Measurements from ENCODE around the gene PRDM8.

GRCh38 chr4:80235451-80235850 lies 38.1 kb downstream of the PRDM8 start:
- TF ChIP-seq, protein P1, sequence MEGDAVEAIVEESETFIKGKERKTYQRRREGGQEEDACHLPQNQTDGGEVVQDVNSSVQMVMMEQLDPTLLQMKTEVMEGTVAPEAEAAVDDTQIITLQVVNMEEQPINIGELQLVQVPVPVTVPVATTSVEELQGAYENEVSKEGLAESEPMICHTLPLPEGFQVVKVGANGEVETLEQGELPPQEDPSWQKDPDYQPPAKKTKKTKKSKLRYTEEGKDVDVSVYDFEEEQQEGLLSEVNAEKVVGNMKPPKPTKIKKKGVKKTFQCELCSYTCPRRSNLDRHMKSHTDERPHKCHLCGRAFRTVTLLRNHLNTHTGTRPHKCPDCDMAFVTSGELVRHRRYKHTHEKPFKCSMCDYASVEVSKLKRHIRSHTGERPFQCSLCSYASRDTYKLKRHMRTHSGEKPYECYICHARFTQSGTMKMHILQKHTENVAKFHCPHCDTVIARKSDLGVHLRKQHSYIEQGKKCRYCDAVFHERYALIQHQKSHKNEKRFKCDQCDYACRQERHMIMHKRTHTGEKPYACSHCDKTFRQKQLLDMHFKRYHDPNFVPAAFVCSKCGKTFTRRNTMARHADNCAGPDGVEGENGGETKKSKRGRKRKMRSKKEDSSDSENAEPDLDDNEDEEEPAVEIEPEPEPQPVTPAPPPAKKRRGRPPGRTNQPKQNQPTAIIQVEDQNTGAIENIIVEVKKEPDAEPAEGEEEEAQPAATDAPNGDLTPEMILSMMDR (IDR thresholded peaks at IDR 0.05): no peak
- TF ChIP-seq EP300 (IDR thresholded peaks at IDR 0.05): no peak
